GM21723 (cell line): Measurements from ENCODE around the gene WDR20.
"Not testable (repeated sequence)": the region's sequence is repeated elsewhere in the genome, so short reads cannot be mapped to it uniquely, and the experiment has no call there.

ENCODE experiments used
- ATAC-seq: cut with Tn5 transposase; IDR thresholded peaks from one replicate; pipeline ENCODE4 v1.9.1; 2021; ENCODE audit warnings: mild to moderate bottlenecking, moderate library complexity; ENCODE audit not compliant: unreplicated experiment

Gene WDR20

GRCh38 chr14:102131741-102132140 lies 8.0 kb upstream of the WDR20 start:
- ATAC-seq: no peak

- not testable (repeated sequence) for ATAC-seq
Measured at GRCh38 chr14:102134021-102134420, 5.7 kb upstream of the WDR20 start.

- not testable (repeated sequence) for ATAC-seq
Measured at GRCh38 chr14:102134719-102135118, 5.0 kb upstream of the WDR20 start.

DNA sequence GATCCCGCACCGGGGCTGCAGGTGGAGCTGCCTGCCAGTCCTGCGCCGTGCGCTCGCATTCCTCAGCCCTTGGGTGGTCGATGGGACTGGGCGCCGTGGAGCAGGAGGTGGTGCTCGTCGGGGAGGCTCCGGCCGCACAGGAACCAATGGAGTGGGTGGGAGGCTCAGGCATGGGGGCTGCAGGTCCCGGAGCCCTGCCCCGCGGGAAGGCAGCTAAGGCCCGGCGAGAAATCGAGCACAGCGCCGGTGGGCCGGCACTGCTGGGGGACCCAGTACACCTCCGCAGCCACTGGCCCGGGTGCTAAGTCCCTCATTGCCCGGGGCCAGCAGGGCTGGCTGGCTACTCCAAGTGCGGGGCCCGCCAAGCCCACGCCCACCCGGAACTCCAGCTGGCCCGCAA lies 4.2 kb upstream of the WDR20 start:
- not testable (repeated sequence) for ATAC-seq

GRCh38 chr14:102138535-102138934 lies 1.2 kb upstream of the WDR20 start:
- ATAC-seq: no peak

DNA sequence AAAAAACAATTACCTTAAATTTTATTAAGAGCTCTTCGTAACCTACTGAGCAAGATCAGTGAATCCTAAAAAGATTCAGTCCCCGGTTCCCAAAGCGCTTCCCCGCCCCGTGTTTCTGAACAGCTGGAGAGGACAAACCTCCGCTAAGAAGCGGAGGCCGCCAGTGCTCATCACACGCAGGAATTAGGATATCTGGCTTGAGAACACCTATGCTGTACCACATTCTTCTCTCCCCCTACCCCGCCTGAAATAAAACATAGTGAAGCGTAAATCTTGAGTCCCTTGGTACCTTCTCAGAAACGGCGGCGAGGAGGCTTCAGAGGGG lies 774 bp upstream of the WDR20 start:
- no peak for ATAC-seq

DNA sequence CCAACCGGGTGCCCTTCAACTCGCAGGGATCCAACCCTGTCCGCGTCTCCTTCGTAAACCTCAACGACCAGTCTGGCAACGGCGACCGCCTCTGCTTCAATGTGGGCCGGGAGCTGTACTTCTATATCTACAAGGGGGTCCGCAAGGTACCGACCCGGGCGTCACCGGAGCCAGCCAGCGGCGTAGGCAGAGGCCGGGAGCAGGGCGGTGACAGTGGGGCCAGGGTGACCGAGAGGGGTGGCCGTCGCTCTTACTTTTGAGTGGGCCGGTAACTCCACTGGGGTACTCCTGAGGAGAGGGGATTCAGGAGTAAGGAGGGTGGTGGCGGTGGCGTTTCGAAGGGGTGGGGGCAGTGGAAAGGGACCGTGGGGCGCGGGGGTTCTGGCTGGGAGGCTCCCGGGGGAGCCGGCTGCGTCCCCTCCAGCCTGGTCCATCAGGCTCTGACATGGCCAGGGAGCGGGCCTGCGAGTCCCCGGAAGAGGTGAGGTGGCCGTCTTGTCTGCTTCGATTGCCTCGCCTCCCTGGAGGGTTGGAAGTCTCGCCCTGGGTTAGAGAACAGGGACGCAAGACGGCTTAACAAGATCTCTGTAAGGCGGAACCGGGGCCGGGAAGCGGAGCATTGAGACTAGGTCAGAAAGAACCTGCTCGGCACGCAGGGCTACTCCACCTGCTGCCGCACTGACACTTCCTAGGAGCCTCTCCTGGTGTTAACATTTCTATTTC lies 491 bp downstream of the WDR20 start:
- ATAC-seq: peak; percentile 16

- ATAC-seq: no peak
Measured at GRCh38 chr14:102140750-102141145, 1.1 kb downstream of the WDR20 start.

- no peak for ATAC-seq
Measured at GRCh38 chr14:102141797-102142196, 2.1 kb downstream of the WDR20 start.

DNA sequence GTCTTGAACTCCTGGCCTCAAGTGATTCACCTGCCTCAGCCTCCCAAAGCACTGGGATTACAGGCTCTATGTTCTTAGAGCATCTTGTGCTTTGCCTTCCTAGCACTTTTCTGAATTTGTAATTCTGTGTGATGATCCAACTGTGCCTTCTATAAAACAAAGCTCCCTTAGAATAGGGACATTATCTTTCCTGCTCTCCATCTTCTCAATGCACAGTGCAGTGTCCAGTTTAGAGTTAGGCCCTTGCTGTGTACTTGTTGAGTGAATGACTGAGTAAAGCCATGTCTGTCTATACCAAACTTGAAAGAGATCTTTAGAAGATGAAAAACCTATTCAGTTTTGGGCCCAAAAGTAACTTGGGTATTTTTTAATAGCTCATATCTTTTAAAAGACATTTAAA lies 5.2 kb downstream of the WDR20 start:
- ATAC-seq: no peak

DNA sequence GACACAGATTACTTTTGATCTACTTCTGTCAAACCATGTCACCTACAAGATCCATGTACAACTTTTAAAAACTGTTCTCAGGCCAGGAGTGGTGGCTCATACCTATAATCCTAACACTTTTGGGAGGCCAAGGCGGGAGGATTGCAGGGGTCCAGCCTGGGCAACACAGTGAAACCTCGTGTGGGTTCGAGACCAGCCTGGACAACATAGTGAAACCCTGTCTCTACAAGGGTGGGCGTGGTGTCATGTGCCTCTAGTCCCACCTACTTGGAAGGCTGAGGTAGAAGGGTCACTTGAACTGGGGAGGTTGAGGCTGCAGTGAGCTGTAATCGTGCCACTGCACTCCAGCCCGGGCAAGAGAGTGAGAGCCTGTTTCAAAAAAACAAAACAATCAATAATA lies 5.7 kb downstream of the WDR20 start:
- no peak for ATAC-seq

DNA sequence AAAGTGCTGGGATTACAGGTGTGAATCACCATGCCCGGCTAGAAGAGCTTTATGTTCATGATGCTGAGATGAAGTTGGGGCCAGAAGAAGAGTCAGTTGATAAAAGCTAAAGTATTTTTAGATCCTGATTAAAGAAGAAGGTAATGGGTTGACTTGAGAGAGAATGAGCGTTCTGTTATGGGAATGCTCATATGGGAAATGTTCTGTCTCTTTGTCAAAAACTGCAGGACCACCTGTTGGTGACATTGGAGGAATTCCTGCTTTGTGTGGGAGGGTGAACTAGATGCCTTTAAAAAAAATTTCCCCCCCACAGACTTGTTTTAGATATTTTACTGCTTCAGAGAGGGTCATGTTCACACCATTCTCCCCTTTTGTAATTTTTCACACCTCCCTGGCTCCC lies 6.7 kb downstream of the WDR20 start:
- no peak for ATAC-seq

DNA sequence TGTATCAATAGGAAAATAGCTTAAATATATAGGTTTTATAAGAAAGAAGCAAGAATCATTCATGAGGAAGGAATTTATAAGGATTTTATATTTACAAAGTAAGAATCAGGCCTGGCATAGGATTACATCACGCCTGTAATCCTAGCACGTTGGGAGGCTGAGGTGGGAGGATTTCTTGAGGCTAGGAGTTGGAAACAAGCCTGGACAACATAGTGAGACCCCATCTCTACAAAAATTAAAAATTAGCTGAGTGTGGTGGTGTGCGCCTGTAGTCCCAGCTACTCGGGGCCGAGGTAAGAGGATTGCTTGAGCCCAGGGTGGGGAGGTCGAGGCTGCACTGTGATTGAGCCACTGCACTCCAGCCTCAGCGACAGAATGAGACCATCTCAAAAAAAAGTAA lies 10.4 kb downstream of the WDR20 start:
- no peak for ATAC-seq

DNA sequence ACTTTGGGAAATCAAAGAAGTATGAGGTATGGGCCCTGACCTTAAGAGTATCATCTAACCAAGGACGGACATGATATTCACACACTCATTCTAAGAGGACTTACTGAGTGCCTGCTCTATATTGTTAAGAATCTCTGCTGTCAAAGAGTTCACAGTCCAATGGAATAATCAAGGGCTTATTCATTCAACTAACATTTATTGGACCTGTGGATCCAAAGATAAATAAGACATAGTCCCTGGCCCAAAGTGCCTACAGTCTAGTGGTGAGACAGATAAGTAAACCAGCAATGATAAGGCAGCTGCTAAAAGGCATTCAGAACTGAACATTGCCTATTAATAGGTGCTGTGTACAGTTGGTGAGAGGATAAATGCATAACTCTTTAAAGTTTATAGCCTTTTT lies 11.0 kb downstream of the WDR20 start:
- ATAC-seq: no peak

- ATAC-seq: not testable (repeated sequence)
Measured at GRCh38 chr14:102151411-102151810, 11.7 kb downstream of the WDR20 start.

DNA sequence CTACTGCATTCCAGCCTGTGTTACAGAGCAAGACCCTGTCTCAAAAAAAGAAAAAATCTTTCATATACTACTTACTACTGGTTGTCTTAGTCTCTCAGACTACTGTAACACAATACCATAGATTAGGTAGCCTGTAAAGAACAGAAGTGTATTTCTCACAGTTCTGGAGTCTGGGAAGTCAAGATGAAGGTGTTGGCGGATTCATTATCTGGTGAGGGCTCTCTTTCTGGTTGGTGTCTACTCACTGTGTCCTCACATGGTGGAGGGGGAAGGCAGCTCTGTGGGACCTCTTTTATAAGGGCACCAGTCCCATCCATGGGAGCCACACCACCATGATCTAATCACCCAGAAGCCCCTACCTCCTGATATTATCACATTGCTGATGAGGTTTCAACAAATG lies 14.4 kb downstream of the WDR20 start:
- no peak for ATAC-seq

GRCh38 chr14:102154821-102155549 lies 15.3 kb downstream of the WDR20 start:
- no peak for ATAC-seq

DNA sequence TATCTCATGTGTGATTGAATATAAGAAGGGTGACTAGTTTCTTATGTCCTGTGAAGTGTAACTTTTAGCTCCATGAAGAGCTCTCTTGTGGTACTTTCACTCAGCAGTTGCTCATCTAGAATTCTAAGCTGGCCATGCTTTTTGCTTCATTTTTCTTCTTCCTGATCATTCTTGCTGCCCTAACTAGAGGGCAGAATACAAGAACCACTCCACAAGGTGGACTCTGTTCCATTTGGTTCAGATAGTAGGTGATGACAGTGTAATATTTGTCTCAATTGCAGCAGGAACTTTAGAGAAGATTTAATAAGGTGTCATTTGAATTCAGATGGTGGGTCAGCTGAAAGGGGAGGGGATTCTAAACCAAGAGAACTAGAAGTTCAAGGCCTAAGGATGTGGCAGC lies 17.6 kb downstream of the WDR20 start:
- no peak for ATAC-seq

DNA sequence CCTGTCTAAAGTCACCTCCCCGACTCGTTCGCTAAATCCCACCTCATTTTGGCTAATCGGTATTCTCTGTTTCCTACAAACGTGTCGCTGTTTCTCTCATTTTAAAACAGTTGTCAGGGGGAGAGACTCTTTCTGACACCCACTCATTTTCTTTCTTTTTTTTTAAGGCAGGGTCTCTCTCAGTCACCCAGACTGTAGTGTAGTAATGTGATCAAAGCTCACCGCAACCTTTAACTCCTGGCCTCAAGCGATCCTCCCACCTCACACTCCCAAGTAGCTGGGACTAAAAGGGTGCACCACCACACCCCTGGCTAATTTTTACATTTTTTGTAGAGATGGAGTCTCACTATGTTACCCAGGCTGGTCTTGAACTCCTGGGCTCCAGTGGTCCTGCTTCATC lies 19.1 kb downstream of the WDR20 start:
- ATAC-seq: no peak

DNA sequence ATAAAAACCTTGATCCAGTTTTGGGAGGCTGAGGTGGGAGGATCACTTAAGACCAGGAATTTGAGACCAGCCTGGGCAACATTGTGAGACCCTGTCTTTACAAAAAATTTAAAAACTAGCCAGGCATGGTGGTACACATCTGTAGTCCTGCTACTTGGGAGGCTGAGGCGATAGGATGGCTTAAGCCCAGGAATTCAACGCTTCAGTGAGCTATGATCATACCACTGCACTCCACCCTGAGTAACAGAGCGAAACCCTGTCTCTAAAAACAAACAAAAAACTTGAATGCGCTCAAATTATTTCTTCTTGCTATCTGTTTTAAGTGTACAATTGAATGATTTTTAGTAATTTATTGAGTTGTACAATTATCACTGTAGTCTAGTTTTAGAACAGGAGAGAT lies 20.1 kb downstream of the WDR20 start:
- no peak for ATAC-seq

DNA sequence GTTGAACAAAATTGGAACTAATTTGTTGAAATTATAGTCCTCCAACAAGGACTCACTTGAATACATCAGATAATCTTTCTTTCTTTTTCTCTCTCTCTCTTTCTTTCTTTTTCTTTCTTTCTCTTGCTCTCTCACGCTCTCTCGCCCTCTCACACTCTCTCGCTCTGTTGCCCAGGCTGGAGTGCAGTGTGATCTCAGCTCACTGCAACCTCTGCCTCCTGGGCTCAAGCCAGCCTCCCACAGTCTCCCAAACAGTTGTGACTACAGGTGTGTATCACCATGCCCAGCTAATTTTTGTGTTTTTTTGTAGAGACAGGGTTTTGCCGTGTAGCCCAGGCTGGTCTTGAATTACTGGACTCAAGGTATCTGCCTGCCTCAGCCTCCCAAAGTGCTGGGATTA lies 22.8 kb downstream of the WDR20 start:
- ATAC-seq: no peak

DNA sequence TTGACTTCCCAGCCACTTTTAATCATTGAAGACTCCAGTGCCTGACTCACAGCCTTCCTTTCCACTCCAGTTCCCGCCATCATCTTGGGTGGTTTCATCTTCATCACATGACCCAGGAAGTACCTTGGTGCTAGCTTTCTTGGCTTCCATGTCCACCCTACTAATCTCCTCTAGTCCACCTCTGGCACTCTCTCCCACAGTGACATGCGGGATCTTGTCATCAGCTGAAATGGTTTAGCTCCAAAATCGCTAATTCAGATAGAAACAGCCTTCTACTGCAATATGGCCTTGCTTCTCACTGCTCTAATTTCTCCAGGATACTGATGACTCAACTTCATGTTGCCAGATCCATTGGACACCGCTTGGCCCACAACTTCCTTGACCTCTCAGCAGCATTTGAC lies 24.5 kb downstream of the WDR20 start:
- no peak for ATAC-seq

DNA sequence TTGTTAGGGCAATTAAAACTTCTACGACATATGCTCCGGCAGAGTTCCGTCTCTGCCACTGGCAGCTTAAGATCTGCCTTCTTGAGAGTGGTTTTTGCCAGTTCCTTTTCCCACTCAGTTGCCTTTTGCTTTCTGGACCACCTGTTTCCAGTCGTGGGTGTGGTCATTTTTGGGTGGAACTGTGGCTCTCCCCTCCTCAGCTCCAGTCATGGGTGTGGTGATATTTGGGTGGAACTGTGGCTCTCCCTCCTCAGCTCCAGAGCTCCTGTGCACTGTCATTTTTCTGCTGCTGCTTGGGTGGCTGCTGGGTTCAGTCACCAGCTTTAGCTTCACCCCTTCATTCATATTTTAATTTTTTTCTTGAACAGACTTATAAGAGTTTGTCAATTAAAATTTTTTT lies 25.3 kb downstream of the WDR20 start:
- ATAC-seq: no peak
